ENCODE data around the gene SARNP.

SARNP gene

GRCh38 chr12:55739025-55739378 is 78.5 kb downstream of the SARNP start:
- H2AFZ ChIP-seq (ENCODE audit: low read depth, low read length, severe bottlenecking), result no peak overlapping the region
- no peaks in the 10 kb centered on the region for H3K79me2 ChIP-seq (ENCODE audit: insufficient read depth, low read length)
- TF ChIP-seq, protein P1, sequence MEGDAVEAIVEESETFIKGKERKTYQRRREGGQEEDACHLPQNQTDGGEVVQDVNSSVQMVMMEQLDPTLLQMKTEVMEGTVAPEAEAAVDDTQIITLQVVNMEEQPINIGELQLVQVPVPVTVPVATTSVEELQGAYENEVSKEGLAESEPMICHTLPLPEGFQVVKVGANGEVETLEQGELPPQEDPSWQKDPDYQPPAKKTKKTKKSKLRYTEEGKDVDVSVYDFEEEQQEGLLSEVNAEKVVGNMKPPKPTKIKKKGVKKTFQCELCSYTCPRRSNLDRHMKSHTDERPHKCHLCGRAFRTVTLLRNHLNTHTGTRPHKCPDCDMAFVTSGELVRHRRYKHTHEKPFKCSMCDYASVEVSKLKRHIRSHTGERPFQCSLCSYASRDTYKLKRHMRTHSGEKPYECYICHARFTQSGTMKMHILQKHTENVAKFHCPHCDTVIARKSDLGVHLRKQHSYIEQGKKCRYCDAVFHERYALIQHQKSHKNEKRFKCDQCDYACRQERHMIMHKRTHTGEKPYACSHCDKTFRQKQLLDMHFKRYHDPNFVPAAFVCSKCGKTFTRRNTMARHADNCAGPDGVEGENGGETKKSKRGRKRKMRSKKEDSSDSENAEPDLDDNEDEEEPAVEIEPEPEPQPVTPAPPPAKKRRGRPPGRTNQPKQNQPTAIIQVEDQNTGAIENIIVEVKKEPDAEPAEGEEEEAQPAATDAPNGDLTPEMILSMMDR (IDR thresholded peaks at IDR 0.05; ENCODE audit: insufficient read depth, low read length, poor library complexity, severe bottlenecking), result no peak
- no peak for TF ChIP-seq EZH2phosphoT487 (conservative IDR thresholded peaks at IDR 0.05; ENCODE audit: low read length)
- no peaks in the 10 kb centered on the region for H4K20me1 ChIP-seq (ENCODE audit: low read depth, low read length)
- H3K9me2 ChIP-seq (replicated peaks; ENCODE audit: insufficient read depth, low read length), result no peaks in the 10 kb centered on the region
- H3K9me3 ChIP-seq (ENCODE audit: insufficient read depth, low read length), result no peaks in the 10 kb centered on the region
- peaks cover 7% of the 10 kb centered on the region for H3F3A ChIP-seq (ENCODE audit: insufficient read depth)
- H3K27me3 ChIP-seq (ENCODE audit: low read length), result no peaks in the 10 kb centered on the region
- 0 out of 2 replicates have a peak overlapping the region, but pooled peaks have one; percentile 48 for H3K9ac ChIP-seq (ENCODE audit: low read length)
- no peak overlapping the region for H3K27ac ChIP-seq (ENCODE audit: low read depth, low read length)
- peak overlapping the region; percentile 89 for H3K4me2 ChIP-seq (ENCODE audit: low read depth, low read length, poor library complexity, severe bottlenecking)
- H3K4me3 ChIP-seq (ENCODE audit: insufficient read depth, low read length, poor library complexity, severe bottlenecking), result no peak overlapping the region
- no peaks in the 10 kb centered on the region for H3K36me3 ChIP-seq (ENCODE audit: low read length)

DNA sequence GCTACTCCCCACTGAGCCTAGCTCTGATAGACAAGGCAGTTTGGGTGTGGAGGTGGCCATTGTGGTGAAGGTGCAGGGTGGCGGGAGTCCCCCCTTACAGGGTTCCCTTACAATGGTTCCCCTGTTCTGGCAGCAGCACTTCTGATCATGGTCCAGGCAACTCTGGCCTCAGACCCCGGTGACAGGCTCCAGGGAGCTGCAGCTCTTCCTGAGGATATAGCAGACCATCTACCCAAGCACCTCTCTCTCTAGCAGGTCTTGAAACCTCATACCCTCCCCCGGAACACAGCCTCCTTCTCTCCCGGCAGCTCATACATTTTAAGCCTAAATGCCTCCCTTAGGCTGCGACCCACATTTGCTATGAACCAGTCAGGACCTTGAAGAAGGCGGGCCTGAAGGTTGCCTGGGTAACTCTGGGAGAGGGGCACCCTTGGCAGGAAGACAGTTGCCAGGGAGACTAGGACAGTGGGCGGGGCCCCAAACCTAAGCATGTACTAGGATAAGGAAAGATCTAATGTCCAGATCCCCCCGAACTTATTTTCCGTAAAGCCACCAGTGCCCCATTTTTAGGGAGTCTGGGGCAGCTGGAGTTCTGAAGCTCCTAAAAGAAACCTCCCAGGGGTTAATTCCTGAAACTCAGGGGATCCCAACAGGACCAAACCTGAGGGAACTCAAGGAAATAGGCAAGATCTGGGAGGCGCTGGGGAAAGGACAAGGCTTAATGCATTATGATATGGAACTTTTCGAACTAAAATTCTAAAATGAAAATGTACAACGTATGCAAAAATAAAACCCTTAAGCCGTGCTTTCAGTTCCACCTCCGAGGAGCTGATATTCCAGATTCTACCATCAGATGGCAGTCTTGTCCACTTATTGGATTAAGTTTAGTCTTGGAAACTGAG is 79.2 kb downstream of the SARNP start:
- no peak for TF ChIP-seq EZH2phosphoT487 (conservative IDR thresholded peaks at IDR 0.05; ENCODE audit: low read length)
- TF ChIP-seq, protein P1 (IDR thresholded peaks at IDR 0.05; ENCODE audit: insufficient read depth, low read length, poor library complexity, severe bottlenecking), result peak; percentile 78
- peak overlapping the region; percentile 80 for H2AFZ ChIP-seq (ENCODE audit: low read depth, low read length, severe bottlenecking)

GRCh38 chr12:55737581-55738122 is 79.9 kb downstream of the SARNP start:
- Histone ChIP-seq H3K9me2 (replicated peaks; ENCODE audit: insufficient read depth, low read length) (no peaks in the 10 kb centered on the region), H3K36me3 (ENCODE audit: low read length) (no peaks in the 10 kb centered on the region), H3K9ac (ENCODE audit: low read length) (peak overlapping the region; percentile 48), H3F3A (ENCODE audit: insufficient read depth) (peaks cover 7% of the 10 kb centered on the region), H2AFZ (ENCODE audit: low read depth, low read length, severe bottlenecking) (peak overlapping the region; percentile 80), H3K27ac (ENCODE audit: low read depth, low read length) (peak overlapping the region; percentile 23; the same call in 1 of the 2 replicates), H3K27me3 (ENCODE audit: low read length) (no peaks in the 10 kb centered on the region), H3K9me3 (ENCODE audit: insufficient read depth, low read length) (no peaks in the 10 kb centered on the region), H3K79me2 (ENCODE audit: insufficient read depth, low read length) (no peaks in the 10 kb centered on the region), H3K4me2 (ENCODE audit: low read depth, low read length, poor library complexity, severe bottlenecking) (peak overlapping the region; percentile 89), H3K4me3 (ENCODE audit: insufficient read depth, low read length, poor library complexity, severe bottlenecking) (peak overlapping the region; percentile 63), H4K20me1 (ENCODE audit: low read depth, low read length) (no peaks in the 10 kb centered on the region)
- TF ChIP-seq, protein P1 (IDR thresholded peaks at IDR 0.05; ENCODE audit: insufficient read depth, low read length, poor library complexity, severe bottlenecking), result peak; percentile 9
- no peak for TF ChIP-seq EZH2phosphoT487 (conservative IDR thresholded peaks at IDR 0.05; ENCODE audit: low read length)

More for the DNA sequence above, 79.2 kb downstream of the SARNP start:
- Histone ChIP-seq H3K9me2 (replicated peaks; ENCODE audit: insufficient read depth, low read length) (no peaks in the 10 kb centered on the region), H3K4me3 (ENCODE audit: insufficient read depth, low read length, poor library complexity, severe bottlenecking) (peak overlapping the region; percentile 63), H3K36me3 (ENCODE audit: low read length) (no peaks in the 10 kb centered on the region), H3K27ac (ENCODE audit: low read depth, low read length) (peak overlapping the region; percentile 42), H3K4me2 (ENCODE audit: low read depth, low read length, poor library complexity, severe bottlenecking) (peak overlapping the region; percentile 89), H3K9ac (ENCODE audit: low read length) (peak overlapping the region; percentile 48), H3F3A (ENCODE audit: insufficient read depth) (peaks cover 7% of the 10 kb centered on the region), H3K27me3 (ENCODE audit: low read length) (no peaks in the 10 kb centered on the region), H3K79me2 (ENCODE audit: insufficient read depth, low read length) (no peaks in the 10 kb centered on the region), H3K9me3 (ENCODE audit: insufficient read depth, low read length) (no peaks in the 10 kb centered on the region), H4K20me1 (ENCODE audit: low read depth, low read length) (no peaks in the 10 kb centered on the region)
